ENCODE measurements around the gene STAB1. TPM values are rescaled to one million over a fixed set of nuclear protein-coding genes. Genes with fewer than 3 reads are reported as not detected.
A peak's percentile ranks its signal among the peaks of the same experiment; 100 is the strongest.

Gene STAB1
- total and polyA plus RNA-seq, 7 experiments from 2014 or later = 0.27 to 122 (median 26.1) TPM; not detected in 2

- peak; percentile 78 for ATAC-seq
- POLR2A ChIA-PET = no interaction called here
Observed at GRCh38 chr3:52498137-52499054, 3.3 kb downstream of the STAB1 start.

GRCh38 chr3:52501046-52501445, 5.9 kb downstream of the STAB1 start:
- DNase-seq = no peak
- ChIA-PET POLR2A (no interaction called here), CTCF (no interaction called here)
- Histone ChIP-seq H3K4me1 (ENCODE audit: control insufficient read depth in 2 of 2, insufficient read depth in 2 of 2, low read length in 2 of 2) (no peaks in the 10 kb centered on the region), H3K27ac (ENCODE audit: low read depth, low read length) (no peak overlapping the region), H3K27me3 (ENCODE audit: control insufficient read depth in 2 of 2, insufficient read depth in 2 of 2, low read length in 2 of 2) (no peaks in the 10 kb centered on the region), H3K4me3 (ENCODE audit: low read length) (no peak overlapping the region), H3K36me3 (ENCODE audit: control insufficient read depth in 2 of 3, insufficient read depth in 3 of 3, low read length in 3 of 3) (no peaks in the 10 kb centered on the region), H3K9me3 (ENCODE audit: control insufficient read depth in 2 of 3, low read length in 3 of 3) (no peaks in the 10 kb centered on the region)
- Mint-ChIP-seq H3K4me3 (no peak overlapping the region), H3K9me3 (no peaks in the 10 kb centered on the region), H3K4me1 (peaks cover 0 to 2% (median 0%) of the 10 kb centered on the region in 7 donors), H3K27ac (no peak overlapping the region), H3K27me3 (no peaks in the 10 kb centered on the region), H3K36me3 (no peaks in the 10 kb centered on the region)
- ATAC-seq = no peak
- intact Hi-C loops (cut with micrococcal nuclease) = no loop called here

More at GRCh38 chr3:52498137-52499054, 3.3 kb downstream of the STAB1 start:
- intact Hi-C loops (cut with micrococcal nuclease) = no loop called here
- Histone ChIP-seq H3K36me3 (ENCODE audit: control insufficient read depth in 2 of 3, insufficient read depth in 3 of 3, low read length in 3 of 3) (peaks cover 0 to 2% (median 0%) of the 10 kb centered on the region in 3 experiments), H3K4me3 (ENCODE audit: low read length) (no peak overlapping the region), H3K9me3 (ENCODE audit: control insufficient read depth in 2 of 3, low read length in 3 of 3) (no peaks in the 10 kb centered on the region), H3K27me3 (ENCODE audit: control insufficient read depth in 2 of 2, insufficient read depth in 2 of 2, low read length in 2 of 2) (no peaks in the 10 kb centered on the region), H3K27ac (ENCODE audit: low read depth, low read length) (no peak overlapping the region), H3K4me1 (ENCODE audit: control insufficient read depth in 2 of 2, insufficient read depth in 2 of 2, low read length in 2 of 2) (no peaks in the 10 kb centered on the region)
- Mint-ChIP-seq H3K36me3 (no peaks in the 10 kb centered on the region), H3K27me3 (no peaks in the 10 kb centered on the region), H3K4me1 (peaks cover 0 to 8% (median 0%) of the 10 kb centered on the region in 7 donors), H3K27ac (no peak overlapping the region), H3K4me3 (peak overlapping the region in 1 of 10 donors; percentile 38), H3K9me3 (no peaks in the 10 kb centered on the region)
- DNase-seq = no peak
- CTCF ChIA-PET = no interaction called here

GRCh38 chr3:52502001-52502400, 6.9 kb downstream of the STAB1 start:
- Histone ChIP-seq H3K36me3 (ENCODE audit: control insufficient read depth in 2 of 3, insufficient read depth in 3 of 3, low read length in 3 of 3) (no peaks in the 10 kb centered on the region), H3K27me3 (ENCODE audit: control insufficient read depth in 2 of 2, insufficient read depth in 2 of 2, low read length in 2 of 2) (no peaks in the 10 kb centered on the region), H3K4me1 (ENCODE audit: control insufficient read depth in 2 of 2, insufficient read depth in 2 of 2, low read length in 2 of 2) (no peaks in the 10 kb centered on the region), H3K9me3 (ENCODE audit: control insufficient read depth in 2 of 3, low read length in 3 of 3) (no peaks in the 10 kb centered on the region), H3K27ac (ENCODE audit: low read depth, low read length) (no peak overlapping the region), H3K4me3 (ENCODE audit: low read length) (no peak overlapping the region)
- Mint-ChIP-seq H3K27ac (peak overlapping the region in 1 of 9 donors; percentile 84), H3K9me3 (no peaks in the 10 kb centered on the region), H3K4me3 (no peak overlapping the region), H3K36me3 (no peaks in the 10 kb centered on the region), H3K4me1 (peaks cover 0 to 2% (median 0%) of the 10 kb centered on the region in 7 donors), H3K27me3 (no peaks in the 10 kb centered on the region)
- no peak for DNase-seq
- intact Hi-C loops (cut with micrococcal nuclease) = no loop called here
- ChIA-PET POLR2A (no interaction called here), CTCF (no interaction called here)
- no peak for ATAC-seq

- Mint-ChIP-seq H3K27ac (no peak overlapping the region), H3K36me3 (no peaks in the 10 kb centered on the region), H3K4me3 (no peak overlapping the region), H3K4me1 (peaks cover 0 to 2% (median 0%) of the 10 kb centered on the region in 7 donors), H3K9me3 (no peaks in the 10 kb centered on the region), H3K27me3 (no peaks in the 10 kb centered on the region)
- no peaks in the 10 kb centered on the region for H3K9me3 ChIP-seq (ENCODE audit: control insufficient read depth in 2 of 3, low read length in 3 of 3)
- H3K27me3 ChIP-seq (ENCODE audit: control insufficient read depth in 2 of 2, insufficient read depth in 2 of 2, low read length in 2 of 2) = no peaks in the 10 kb centered on the region
- no peak overlapping the region for H3K4me3 ChIP-seq (ENCODE audit: low read length)
- ATAC-seq = no peak
- POLR2A ChIA-PET = no interaction called here
- no peaks in the 10 kb centered on the region for H3K4me1 ChIP-seq (ENCODE audit: control insufficient read depth in 2 of 2, insufficient read depth in 2 of 2, low read length in 2 of 2)
- H3K27ac ChIP-seq (ENCODE audit: low read depth, low read length) = no peak overlapping the region
- H3K36me3 ChIP-seq (ENCODE audit: control insufficient read depth in 2 of 3, insufficient read depth in 3 of 3, low read length in 3 of 3) = no peaks in the 10 kb centered on the region
- CTCF ChIA-PET = no interaction called here
- no peak for DNase-seq
- intact Hi-C loops (cut with micrococcal nuclease) = no loop called here
Observed at GRCh38 chr3:52502808-52503350, 7.7 kb downstream of the STAB1 start.

- ChIA-PET CTCF (no interaction called here), POLR2A (no interaction called here)
- no peak overlapping the region for H3K4me3 ChIP-seq (ENCODE audit: low read length)
- H3K4me1 ChIP-seq (ENCODE audit: control insufficient read depth in 2 of 2, insufficient read depth in 2 of 2, low read length in 2 of 2) = no peaks in the 10 kb centered on the region
- Mint-ChIP-seq H3K4me1 (peaks cover 0 to 2% (median 0%) of the 10 kb centered on the region in 7 donors), H3K27me3 (no peaks in the 10 kb centered on the region), H3K9me3 (no peaks in the 10 kb centered on the region), H3K4me3 (no peak overlapping the region), H3K27ac (no peak overlapping the region), H3K36me3 (no peaks in the 10 kb centered on the region)
- H3K27ac ChIP-seq (ENCODE audit: low read depth, low read length) = no peak overlapping the region
- intact Hi-C loops (cut with micrococcal nuclease) = no loop called here
- H3K27me3 ChIP-seq (ENCODE audit: control insufficient read depth in 2 of 2, insufficient read depth in 2 of 2, low read length in 2 of 2) = no peaks in the 10 kb centered on the region
- no peak for ATAC-seq
- H3K9me3 ChIP-seq (ENCODE audit: control insufficient read depth in 2 of 3, low read length in 3 of 3) = no peaks in the 10 kb centered on the region
- no peak for DNase-seq
- no peaks in the 10 kb centered on the region for H3K36me3 ChIP-seq (ENCODE audit: control insufficient read depth in 2 of 3, insufficient read depth in 3 of 3, low read length in 3 of 3)
Observed at GRCh38 chr3:52503788-52504424, 8.8 kb downstream of the STAB1 start.

GRCh38 chr3:52504977-52505376, 9.8 kb downstream of the STAB1 start:
- ATAC-seq = no peak
- no peak overlapping the region for H3K27ac ChIP-seq (ENCODE audit: low read depth, low read length)
- POLR2A ChIA-PET = no interaction called here
- DNase-seq = no peak
- CTCF ChIA-PET = no interaction called here
- no peaks in the 10 kb centered on the region for H3K27me3 ChIP-seq (ENCODE audit: control insufficient read depth in 2 of 2, insufficient read depth in 2 of 2, low read length in 2 of 2)
- H3K9me3 ChIP-seq (ENCODE audit: control insufficient read depth in 2 of 3, low read length in 3 of 3) = no peaks in the 10 kb centered on the region
- intact Hi-C loops (cut with micrococcal nuclease) = no loop called here
- H3K4me3 Mint-ChIP-seq = no peak overlapping the region
- no peaks in the 10 kb centered on the region for H3K36me3 ChIP-seq (ENCODE audit: control insufficient read depth in 2 of 3, insufficient read depth in 3 of 3, low read length in 3 of 3)
- no peaks in the 10 kb centered on the region for H3K9me3 Mint-ChIP-seq
- H3K4me3 ChIP-seq (ENCODE audit: low read length) = no peak overlapping the region
- no peaks in the 10 kb centered on the region for H3K36me3 Mint-ChIP-seq
- no peaks in the 10 kb centered on the region for H3K4me1 Mint-ChIP-seq
- no peak overlapping the region for H3K27ac Mint-ChIP-seq
- no peaks in the 10 kb centered on the region for H3K4me1 ChIP-seq (ENCODE audit: control insufficient read depth in 2 of 2, insufficient read depth in 2 of 2, low read length in 2 of 2)
- no peaks in the 10 kb centered on the region for H3K27me3 Mint-ChIP-seq

Measured in naive thymus-derived CD4-positive, alpha-beta T cell (primary cell).